Transverse colon (tissue), 4 donors: ENCODE data around the gene CYTH3.

Experiments used
- CTCF ChIP-seq, 5 experiments: fragments of 200-600 bp in 3 of 5; fragments of 450-650 bp in 2 of 5; sonication (generic) in 3 of 5; IDR thresholded peaks; 1 replicate in 2 of 5; 2 replicates in 3 of 5; pipeline ENCODE4 v1.5.1; 2016 to 2017; ENCODE audit warnings: antibody characterized with exemption in 5 of 5, inconsistent platforms in 3 of 5, mild to moderate bottlenecking in 2 of 5, moderate library complexity in 1 of 5
- POLR2A ChIP-seq: fragments of 450-650 bp; IDR thresholded peaks from one replicate; pipeline ENCODE4 v1.6.1; 2016; ENCODE audit warnings: antibody characterized with exemption, mild to moderate bottlenecking, moderate library complexity
- POLR2AphosphoS5 ChIP-seq, 3 donors: sonication (generic); formaldehyde crosslinking; IDR thresholded peaks; one replicate each; pipeline ENCODE4 v1.6.1; 2016; ENCODE audit warnings: antibody characterized with exemption in 3 of 3

GRCh38 chr7:6168477-6168868 is 104.0 kb downstream of the CYTH3 start:
- TF ChIP-seq CTCF (IDR thresholded peaks at IDR 0.05), result no peak
- no peak for TF ChIP-seq POLR2AphosphoS5 (IDR thresholded peaks at IDR 0.05)
- TF ChIP-seq POLR2A, result no peak
